Parathyroid adenoma (tissue), 2 donors: ENCODE data around the gene BDKRB2.

ENCODE experiments used
- H2AFZ ChIP-seq: fragments of 300-600 bp; sonication (generic); one replicate; pipeline ENCODE4 v1.7.0; 2017; ENCODE audit warnings: antibody characterized with exemption, mild to moderate bottlenecking
- H3K27ac ChIP-seq: fragments of 300-600 bp; sonication (generic); one replicate; pipeline ENCODE4 v1.7.0; 2017
- H3K27me3 ChIP-seq: fragments of 300-600 bp; sonication (generic); one replicate; pipeline ENCODE4 v1.7.0; 2017; ENCODE audit warnings: low read length; ENCODE audit not compliant: control insufficient read depth, insufficient read depth
- H3K36me3 ChIP-seq: fragments of 300-600 bp; sonication (generic); one replicate; pipeline ENCODE4 v1.7.0; 2017; ENCODE audit warnings: low read length; ENCODE audit not compliant: control insufficient read depth, insufficient read depth
- H3K4me1 ChIP-seq: fragments of 300-600 bp; sonication (generic); one replicate; pipeline ENCODE4 v1.7.0; 2017; ENCODE audit warnings: control low read depth
- H3K4me2 ChIP-seq: fragments of 300-600 bp; sonication (generic); one replicate; pipeline ENCODE4 v1.7.0; 2017; ENCODE audit warnings: low read length
- H3K4me3 ChIP-seq: fragments of 300-600 bp; sonication (generic); one replicate; pipeline ENCODE4 v1.7.0; 2017; ENCODE audit warnings: low read depth, low read length
- H3K79me2 ChIP-seq: fragments of 300-600 bp; sonication (generic); one replicate; pipeline ENCODE4 v1.7.0; 2017; ENCODE audit warnings: control low read depth
- H3K9ac ChIP-seq: fragments of 300-600 bp; sonication (generic); one replicate; pipeline ENCODE4 v1.7.0; 2017; ENCODE audit warnings: mild to moderate bottlenecking
- H3K9me3 ChIP-seq: fragments of 300-600 bp; sonication (generic); one replicate; pipeline ENCODE4 v1.7.0; 2017; ENCODE audit warnings: low read length; ENCODE audit not compliant: control insufficient read depth
- CTCF ChIP-seq: fragments of 300-600 bp; sonication (generic); IDR thresholded peaks from one replicate; pipeline ENCODE4 v1.7.0; 2017; ENCODE audit warnings: antibody characterized with exemption, mild to moderate bottlenecking
- donor health status: primary hyperparathyroidism.

Gene BDKRB2

GRCh38 chr14:96164861-96165490, 39.7 kb upstream of the BDKRB2 start:
- Histone ChIP-seq H2AFZ (no peak overlapping the region), H3K9ac (no peak overlapping the region), H3K36me3 (no peaks in the 10 kb centered on the region), H3K79me2 (no peaks in the 10 kb centered on the region), H3K9me3 (no peaks in the 10 kb centered on the region), H3K27me3 (no peaks in the 10 kb centered on the region), H3K4me3 (no peak overlapping the region), H3K4me1 (no peaks in the 10 kb centered on the region), H3K4me2 (no peak overlapping the region), H3K27ac (no peak overlapping the region)
- TF ChIP-seq CTCF, result no peak

- Histone ChIP-seq H3K9ac (no peak overlapping the region), H3K4me2 (no peak overlapping the region), H3K27ac (no peak overlapping the region), H3K27me3 (no peaks in the 10 kb centered on the region), H3K9me3 (no peaks in the 10 kb centered on the region), H3K4me1 (no peaks in the 10 kb centered on the region), H3K79me2 (no peaks in the 10 kb centered on the region), H3K4me3 (no peak overlapping the region), H2AFZ (no peak overlapping the region), H3K36me3 (no peaks in the 10 kb centered on the region)
- TF ChIP-seq CTCF, result no peak
These were observed 38.9 kb upstream of the BDKRB2 start for GRCh38 chr14:96165493-96166436.

GRCh38 chr14:96166461-96167223, 38.0 kb upstream of the BDKRB2 start:
- Histone ChIP-seq H3K36me3 (no peaks in the 10 kb centered on the region), H3K79me2 (no peaks in the 10 kb centered on the region), H3K4me2 (no peak overlapping the region), H3K4me1 (no peaks in the 10 kb centered on the region), H2AFZ (no peak overlapping the region), H3K9ac (no peak overlapping the region), H3K9me3 (no peaks in the 10 kb centered on the region), H3K27ac (no peak overlapping the region), H3K27me3 (no peaks in the 10 kb centered on the region), H3K4me3 (no peak overlapping the region)
- TF ChIP-seq CTCF, result no peak

GRCh38 chr14:96167224-96168148, 37.2 kb upstream of the BDKRB2 start:
- Histone ChIP-seq H3K4me3 (no peak overlapping the region), H3K9me3 (no peaks in the 10 kb centered on the region), H3K4me1 (no peaks in the 10 kb centered on the region), H3K4me2 (no peak overlapping the region), H3K27ac (no peak overlapping the region), H3K9ac (no peak overlapping the region), H3K27me3 (no peaks in the 10 kb centered on the region), H3K79me2 (no peaks in the 10 kb centered on the region), H3K36me3 (no peaks in the 10 kb centered on the region), H2AFZ (no peak overlapping the region)
- no peak for TF ChIP-seq CTCF
